Activated effector memory CD4-positive, alpha-beta T cell treated with anti-CD3 and anti-CD28 coated beads, Interleukin-2, amount 50 U/mL, for 16 hours (primary cell): ENCODE measurements around the gene LIMCH1.
"Not testable (repeated sequence)": the region's sequence is repeated elsewhere in the genome, so short reads cannot be mapped to it uniquely, and the experiment has no call there.

ENCODE experiments used
- DNase-seq: peaks from one replicate; pipeline ENCODE4 v3.0.0-alpha.2; 2020

Gene LIMCH1

GRCh38 chr4:41611124-41611838 is 73.3 kb downstream of the LIMCH1 start:
- DNase-seq, result no peak

GRCh38 chr4:41611881-41612871 is 74.2 kb downstream of the LIMCH1 start:
- DNase-seq, result no peak

- DNase-seq, result no peak
These were observed 75.4 kb downstream of the LIMCH1 start for GRCh38 chr4:41613386-41613785.

DNA sequence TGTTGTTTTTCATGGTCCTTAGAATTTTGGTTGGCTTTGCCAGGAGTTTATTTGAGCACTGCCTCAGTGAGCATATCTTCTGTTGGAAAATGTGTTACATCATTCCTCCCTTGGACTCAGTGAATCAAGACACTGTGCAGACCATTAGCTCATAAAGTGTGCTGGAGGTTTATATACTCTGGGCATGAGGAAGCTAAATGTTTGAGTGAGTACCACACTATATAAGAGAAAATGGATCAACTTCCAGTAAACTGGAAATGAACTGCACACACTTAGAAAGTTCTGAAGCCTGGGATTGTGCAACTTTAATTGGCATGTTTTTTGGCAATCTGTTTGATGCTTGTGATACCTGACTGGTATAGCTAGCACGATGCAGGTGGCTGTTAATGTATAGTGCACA is 75.9 kb downstream of the LIMCH1 start:
- no peak for DNase-seq

GRCh38 chr4:41614519-41614918 is 76.6 kb downstream of the LIMCH1 start:
- no peak for DNase-seq

GRCh38 chr4:41619161-41619560 is 81.2 kb downstream of the LIMCH1 start:
- DNase-seq, result no peak

GRCh38 chr4:41620594-41621256 is 82.8 kb downstream of the LIMCH1 start:
- DNase-seq, result no peak

DNA sequence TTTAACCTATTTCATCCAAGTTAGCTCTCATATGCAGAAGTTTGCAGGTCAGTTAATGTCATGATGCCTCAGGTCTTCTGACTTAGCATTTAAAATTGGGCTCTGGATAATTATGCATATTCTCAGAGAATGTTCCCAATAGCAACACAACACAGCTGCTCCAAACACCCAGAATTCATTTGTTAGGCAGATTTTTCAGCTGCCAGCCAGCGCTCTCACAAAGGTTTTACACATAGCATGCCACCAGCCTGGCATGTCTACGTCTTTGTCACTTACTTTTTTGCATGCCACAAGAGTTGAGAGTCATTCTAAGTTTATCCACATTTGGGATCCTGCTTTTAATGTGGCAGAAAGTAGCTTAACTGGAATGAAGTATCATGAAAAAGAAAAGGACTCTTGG is 84.8 kb downstream of the LIMCH1 start:
- no peak for DNase-seq

GRCh38 chr4:41624765-41625164 is 86.8 kb downstream of the LIMCH1 start:
- no peak for DNase-seq

GRCh38 chr4:41625531-41625930 is 87.6 kb downstream of the LIMCH1 start:
- no peak for DNase-seq

- no peak for DNase-seq
These were observed 91.0 kb downstream of the LIMCH1 start for GRCh38 chr4:41628936-41629335.

DNA sequence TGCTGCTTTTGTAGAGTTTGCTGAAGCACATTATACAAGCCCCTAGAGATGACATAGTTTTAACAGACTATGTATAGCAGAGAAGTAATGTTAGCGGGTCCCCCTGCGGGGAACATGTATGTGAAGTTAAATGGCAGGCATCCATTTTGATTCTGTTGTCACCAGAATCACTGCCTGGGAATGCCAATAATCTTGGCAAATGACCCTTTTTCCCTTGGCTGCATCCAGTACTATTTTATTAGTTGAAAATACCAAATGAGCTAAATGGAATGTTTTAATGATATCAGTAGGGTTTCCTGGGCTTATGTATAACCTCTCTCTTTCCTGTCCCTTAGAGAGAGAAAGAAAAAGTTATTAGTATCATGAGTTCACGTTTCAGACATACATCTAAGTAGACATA is 93.6 kb downstream of the LIMCH1 start:
- DNase-seq, result no peak

DNA sequence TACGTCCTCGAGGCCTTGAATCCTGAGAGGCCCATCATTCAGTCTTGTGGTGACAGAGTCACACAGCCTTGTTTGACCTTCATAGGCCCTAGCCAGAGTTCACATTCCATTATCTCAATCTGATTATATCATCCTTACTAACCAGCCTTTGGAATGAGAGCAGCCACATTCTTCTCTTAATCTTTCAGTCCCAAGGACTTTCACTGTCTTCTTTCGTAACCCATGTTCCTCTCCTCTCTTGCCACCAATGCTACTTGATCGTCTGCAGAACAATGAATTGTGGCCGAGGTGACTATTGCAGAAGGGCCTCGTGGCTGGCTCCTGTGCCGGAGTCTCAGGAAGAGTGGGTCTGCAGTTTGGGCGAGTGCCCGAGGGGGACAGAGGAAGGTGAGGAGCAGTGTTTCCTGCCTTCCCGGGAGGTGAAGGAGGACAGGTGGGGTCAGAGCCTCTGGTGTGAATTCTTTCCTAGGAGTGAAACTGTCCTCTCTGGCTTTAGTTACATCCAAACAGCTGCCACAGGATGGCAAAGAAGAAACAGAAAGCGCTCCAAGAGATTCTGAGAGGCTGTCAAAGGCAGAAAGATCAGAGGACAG is 94.6 kb downstream of the LIMCH1 start:
- no peak for DNase-seq

DNA sequence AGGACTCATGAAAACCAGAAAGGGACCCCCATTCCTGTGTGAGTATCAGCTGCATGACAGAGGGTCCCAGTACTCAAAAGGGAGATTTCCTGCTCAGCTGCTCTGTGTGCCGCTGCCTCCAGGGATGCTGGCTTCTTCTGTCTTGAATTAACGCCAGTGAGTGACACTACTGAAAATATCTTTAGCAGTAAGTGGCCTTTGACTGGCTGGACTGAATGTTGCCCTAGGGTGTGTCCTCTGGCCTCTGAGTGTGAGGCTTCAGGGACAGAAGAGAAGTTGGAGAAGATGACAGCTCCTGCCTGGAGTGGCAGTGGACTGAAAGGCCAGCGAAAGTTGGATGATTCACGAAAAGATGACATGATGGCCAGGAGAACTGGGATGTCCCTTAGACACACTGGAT is 95.4 kb downstream of the LIMCH1 start:
- DNase-seq, result no peak

DNA sequence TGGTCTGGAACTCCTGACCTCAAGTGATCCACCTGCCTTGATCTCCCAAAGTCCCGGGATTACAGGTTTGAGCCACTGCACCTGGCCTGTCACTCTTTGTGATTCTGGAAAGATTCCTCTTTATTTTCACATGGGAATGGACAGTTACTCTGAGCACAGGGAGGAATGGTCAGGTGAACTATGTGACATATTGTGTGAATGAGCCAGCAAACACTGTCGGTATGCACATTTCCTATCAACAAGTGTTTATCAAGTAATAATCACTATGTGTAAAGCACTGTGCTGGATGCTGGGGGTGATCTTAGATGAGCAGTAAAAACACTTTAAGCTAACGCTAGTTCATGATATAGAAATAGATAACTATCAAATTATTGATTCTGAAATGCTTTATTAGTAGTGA is 97.5 kb downstream of the LIMCH1 start:
- no peak for DNase-seq

DNA sequence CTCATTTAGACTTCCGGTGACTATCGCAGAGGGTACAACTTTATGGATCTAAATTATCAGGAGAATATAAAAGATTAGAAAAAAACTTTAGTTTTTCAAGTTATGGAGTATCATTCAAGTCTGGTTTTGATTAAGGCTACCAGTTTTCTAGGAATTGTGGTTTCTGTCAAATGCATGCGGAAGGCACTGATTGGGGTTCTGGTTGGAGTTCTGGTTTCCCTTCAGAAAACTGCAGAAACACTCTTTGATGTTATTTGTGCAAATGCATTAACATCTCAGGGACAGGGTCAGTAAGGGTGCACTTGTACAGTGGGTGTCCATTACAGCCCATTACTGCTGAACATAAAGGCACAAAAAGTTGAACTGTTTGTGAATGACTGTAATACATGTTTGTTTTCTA is 100.2 kb downstream of the LIMCH1 start:
- no peak for DNase-seq

- no peak for DNase-seq
These were observed 100.9 kb downstream of the LIMCH1 start for GRCh38 chr4:41638866-41639265.

DNA sequence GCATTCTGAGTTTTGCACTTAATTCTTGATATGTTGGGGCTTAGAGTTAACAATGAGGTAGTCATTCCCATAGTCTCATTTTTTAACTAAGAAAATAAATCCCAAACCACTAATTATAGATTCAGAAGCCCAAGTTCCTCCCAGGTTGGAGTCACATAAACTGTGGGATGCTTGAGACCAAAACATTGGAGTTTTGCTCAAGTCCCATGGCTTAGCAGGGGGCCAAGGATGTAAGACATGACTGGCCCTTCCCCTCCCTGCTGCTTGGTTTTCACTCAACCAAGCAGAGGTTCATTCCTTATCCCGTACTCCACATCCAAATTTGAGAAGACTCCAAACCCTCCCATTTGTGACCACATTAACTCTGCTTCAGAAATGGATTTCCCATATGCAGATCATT is 101.3 kb downstream of the LIMCH1 start:
- DNase-seq, result no peak

DNA sequence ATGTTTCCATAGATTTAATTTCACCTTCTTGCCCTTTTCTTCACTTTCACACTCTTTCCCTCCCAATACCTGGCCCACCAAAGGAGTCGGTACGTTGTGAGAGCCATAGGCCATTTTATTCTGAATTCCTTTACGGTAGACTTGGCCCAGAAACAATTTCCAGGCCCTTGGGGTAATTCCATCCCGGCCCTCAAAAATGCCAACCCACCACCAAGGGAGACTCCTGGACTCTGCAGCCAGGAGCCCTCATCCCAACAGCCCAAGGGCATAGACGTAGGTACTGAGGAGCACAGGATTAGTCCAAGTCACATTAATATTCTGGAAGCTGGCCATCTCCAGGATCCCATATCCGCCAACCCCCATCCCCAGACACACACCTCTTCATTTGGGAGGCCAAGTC is 102.9 kb downstream of the LIMCH1 start:
- no peak for DNase-seq

- not testable (repeated sequence) for DNase-seq
These were observed 104.8 kb downstream of the LIMCH1 start for GRCh38 chr4:41642746-41643145.

DNA sequence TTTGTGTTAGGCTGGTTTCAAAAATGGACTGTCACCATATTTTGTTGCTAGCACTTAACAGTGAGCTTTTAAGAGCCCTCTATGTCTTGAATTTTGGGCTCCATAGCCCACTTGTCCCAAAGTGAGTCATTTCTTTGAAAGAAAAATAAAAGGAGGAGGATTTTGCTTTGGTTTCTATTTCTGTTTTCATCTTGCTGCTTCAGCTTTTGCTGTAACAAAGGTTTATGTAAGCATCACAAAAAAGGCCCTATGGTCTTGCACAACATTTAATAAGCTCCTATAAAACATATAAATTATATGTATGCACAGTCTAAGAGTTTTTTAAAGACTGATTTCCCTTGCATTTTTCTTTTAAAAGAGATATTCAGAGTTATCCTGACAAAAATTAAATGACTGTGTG is 105.4 kb downstream of the LIMCH1 start:
- DNase-seq, result no peak

- DNase-seq, result no peak
These were observed 106.4 kb downstream of the LIMCH1 start for GRCh38 chr4:41644288-41644914.

DNA sequence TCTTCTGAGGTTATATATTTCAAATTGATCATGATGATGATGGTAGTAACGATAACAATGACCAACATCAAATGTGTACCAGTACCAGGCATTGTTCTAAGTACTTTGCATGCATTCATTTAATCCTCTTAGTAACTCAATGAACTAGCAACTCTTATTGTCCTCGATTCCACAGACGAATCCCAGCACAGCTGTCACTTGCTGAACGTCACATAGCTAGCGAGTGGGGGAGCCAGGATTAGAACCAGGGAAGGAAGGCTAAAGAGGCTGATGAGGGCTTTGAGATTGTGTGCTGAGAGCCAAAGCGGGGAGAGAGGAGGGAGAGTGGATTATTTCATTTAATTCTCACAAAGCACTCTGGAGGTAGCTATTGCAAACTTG is 106.9 kb downstream of the LIMCH1 start:
- DNase-seq, result no peak
